Measurements from ENCODE around the gene TXNL4A. TPM values are rescaled to one million over a fixed set of nuclear protein-coding genes. Genes with fewer than 3 reads are reported as not detected.

The TXNL4A gene
- total RNA-seq, 1 donor from 2014 or later = 126 TPM

GRCh38 chr18:79972720-79973119 is 15.6 kb downstream of the TXNL4A start:
- H3K27ac Mint-ChIP-seq (ENCODE audit: unreplicated experiment) = no peak overlapping the region
- H3K4me3 Mint-ChIP-seq (ENCODE audit: unreplicated experiment) = no peak overlapping the region
- no peaks in the 10 kb centered on the region for H3K27me3 Mint-ChIP-seq (ENCODE audit: unreplicated experiment)
- peaks cover 28% of the 10 kb centered on the region for H3K36me3 Mint-ChIP-seq (ENCODE audit: unreplicated experiment)
- no peaks in the 10 kb centered on the region for H3K9me3 Mint-ChIP-seq (ENCODE audit: unreplicated experiment)
- TF ChIP-seq CTCF (IDR thresholded peaks at IDR 0.05) = no peak
- H3K4me1 Mint-ChIP-seq (ENCODE audit: unreplicated experiment) = peaks cover 5% of the 10 kb centered on the region
- no peak for DNase-seq (ENCODE audit: extremely low spot score, unreplicated experiment)

GRCh38 chr18:79971986-79972385 is 16.4 kb downstream of the TXNL4A start:
- Mint-ChIP-seq H3K27me3 (ENCODE audit: unreplicated experiment) (no peaks in the 10 kb centered on the region), H3K27ac (ENCODE audit: unreplicated experiment) (no peak overlapping the region), H3K4me3 (ENCODE audit: unreplicated experiment) (no peak overlapping the region)

GRCh38 chr18:79971211-79971952 is 17.0 kb downstream of the TXNL4A start:
- Mint-ChIP-seq H3K27me3 (ENCODE audit: unreplicated experiment) (no peaks in the 10 kb centered on the region), H3K27ac (ENCODE audit: unreplicated experiment) (no peak overlapping the region), H3K4me3 (ENCODE audit: unreplicated experiment) (no peak overlapping the region), H3K36me3 (ENCODE audit: unreplicated experiment) (peaks cover 28% of the 10 kb centered on the region), H3K4me1 (ENCODE audit: unreplicated experiment) (peaks cover 2% of the 10 kb centered on the region), H3K9me3 (ENCODE audit: unreplicated experiment) (no peaks in the 10 kb centered on the region)
- DNase-seq (ENCODE audit: extremely low spot score, unreplicated experiment) = no peak
- TF ChIP-seq CTCF (IDR thresholded peaks at IDR 0.05) = no peak

More at GRCh38 chr18:79971986-79972385, 16.4 kb downstream of the TXNL4A start:
- no peak for TF ChIP-seq CTCF (IDR thresholded peaks at IDR 0.05)
- peaks cover 28% of the 10 kb centered on the region for H3K36me3 Mint-ChIP-seq (ENCODE audit: unreplicated experiment)
- DNase-seq (ENCODE audit: extremely low spot score, unreplicated experiment) = no peak
- no peaks in the 10 kb centered on the region for H3K9me3 Mint-ChIP-seq (ENCODE audit: unreplicated experiment)
- H3K4me1 Mint-ChIP-seq (ENCODE audit: unreplicated experiment) = peaks cover 2% of the 10 kb centered on the region

GRCh38 chr18:79970419-79971133 is 17.8 kb downstream of the TXNL4A start:
- Mint-ChIP-seq H3K4me1 (ENCODE audit: unreplicated experiment) (peaks cover 3% of the 10 kb centered on the region), H3K36me3 (ENCODE audit: unreplicated experiment) (peaks cover 27% of the 10 kb centered on the region), H3K27me3 (ENCODE audit: unreplicated experiment) (no peaks in the 10 kb centered on the region), H3K4me3 (ENCODE audit: unreplicated experiment) (no peak overlapping the region), H3K9me3 (ENCODE audit: unreplicated experiment) (no peaks in the 10 kb centered on the region), H3K27ac (ENCODE audit: unreplicated experiment) (no peak overlapping the region)
- no peak for DNase-seq (ENCODE audit: extremely low spot score, unreplicated experiment)
- no peak for TF ChIP-seq CTCF (IDR thresholded peaks at IDR 0.05)

Measured in osteocyte (in vitro differentiated cells).